Colon (tissue), 2 donors: ENCODE results near the gene SLC5A1.
"Not testable (repeated sequence)": the region's sequence is repeated elsewhere in the genome, so short reads cannot be mapped to it uniquely, and the experiment has no call there.

Experiments used
- FAIRE-seq: peaks from 2 replicates; lab custom pipeline; 2012; peaks lifted over from hg19 to GRCh38; lab: Jason Lieb, UNC
- donor health status: control.
- donor health status: control.

The SLC5A1 gene

DNA sequence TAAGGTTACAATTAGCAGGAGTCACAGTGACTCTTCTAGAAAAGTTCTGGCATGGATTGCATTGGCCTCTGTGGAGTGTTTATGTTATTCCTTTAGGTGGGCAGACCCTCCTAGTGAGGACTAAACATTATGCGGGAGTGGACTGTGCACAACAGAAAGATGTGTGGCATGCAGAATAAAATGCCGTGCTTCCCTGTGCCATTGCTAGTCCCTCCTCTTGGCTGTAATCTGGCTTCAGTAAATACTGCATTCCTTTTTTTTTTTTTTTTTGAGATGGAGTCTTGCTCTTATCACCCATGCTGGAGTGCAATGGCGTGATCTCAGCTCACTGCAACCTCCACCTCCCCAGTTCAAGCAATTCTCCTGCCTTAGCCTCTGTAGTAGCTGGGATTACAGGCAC lies 45.0 kb downstream of the SLC5A1 start:
- FAIRE-seq = no peak

DNA sequence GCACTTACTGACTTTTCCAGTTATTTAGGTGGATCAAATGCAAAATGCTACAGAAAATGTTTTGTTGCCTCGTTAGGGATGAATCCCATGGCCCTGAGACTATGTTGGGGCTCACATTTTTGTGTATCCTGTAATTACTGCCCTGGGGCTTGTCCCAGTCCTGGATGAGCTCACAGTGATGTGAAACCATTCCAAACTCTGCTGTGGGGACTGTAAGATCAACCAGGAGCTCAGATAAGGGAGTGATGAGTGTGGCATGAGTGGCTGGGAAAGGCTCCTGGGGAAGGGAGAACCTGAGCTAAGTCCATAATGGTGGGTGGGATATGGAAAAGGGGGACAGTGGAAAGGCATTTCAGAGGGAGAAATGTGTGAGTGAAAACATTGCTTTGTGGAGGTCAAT lies 54.0 kb downstream of the SLC5A1 start:
- FAIRE-seq = no peak

DNA sequence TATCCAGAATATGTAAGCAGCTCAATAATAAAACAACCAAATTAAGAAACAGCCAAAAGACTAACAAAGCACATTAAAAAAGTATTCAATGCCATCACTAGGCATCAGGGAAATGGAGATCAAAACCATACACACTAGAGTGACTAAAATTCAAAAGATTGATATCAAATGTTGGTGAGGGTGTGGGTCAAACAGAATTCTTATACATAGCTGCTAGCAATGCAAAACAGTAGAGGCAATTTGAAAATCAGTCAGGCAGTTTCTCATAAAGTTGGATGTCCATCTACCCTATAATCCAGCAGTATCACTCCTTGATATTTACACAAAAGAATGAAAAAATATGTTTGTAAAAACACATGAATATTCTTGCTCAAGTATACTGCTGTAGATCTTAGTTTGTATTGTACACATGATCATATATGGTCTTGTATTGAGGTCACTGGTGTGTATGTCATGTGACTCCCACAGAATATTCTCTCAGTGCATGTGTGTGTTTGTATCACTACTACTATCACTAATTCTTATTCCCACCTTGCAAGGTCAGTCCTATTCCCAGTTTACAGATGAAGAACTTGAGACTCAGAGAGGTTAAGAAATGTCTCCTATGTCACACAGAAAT lies 54.9 kb downstream of the SLC5A1 start:
- FAIRE-seq = no peak

DNA sequence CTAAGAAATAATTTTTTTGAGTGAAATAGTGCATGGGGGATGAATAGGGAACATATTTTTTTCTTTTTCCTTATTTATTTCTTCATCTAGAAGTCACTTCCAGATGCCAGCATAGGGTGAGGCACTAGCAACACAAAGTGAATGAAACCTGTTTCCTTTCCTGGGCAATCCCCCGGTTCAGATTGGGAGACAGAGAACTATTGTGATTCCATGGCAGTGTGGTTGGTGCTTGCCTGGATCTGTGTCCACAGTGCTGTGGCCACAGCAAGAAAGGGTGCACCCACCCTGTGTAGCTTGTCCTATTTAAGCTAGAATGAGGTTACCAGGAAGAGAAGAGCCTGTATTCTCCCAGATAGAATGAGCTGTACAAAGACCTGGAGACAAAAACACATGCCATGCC lies 57.6 kb downstream of the SLC5A1 start:
- no peak for FAIRE-seq

GRCh38 chr22:32103658-32104315 lies 60.7 kb downstream of the SLC5A1 start:
- FAIRE-seq = no peak

GRCh38 chr22:32106930-32107329 lies 63.9 kb downstream of the SLC5A1 start:
- no peak for FAIRE-seq

GRCh38 chr22:32112380-32112779 lies 69.3 kb downstream of the SLC5A1 start:
- no peak for FAIRE-seq

DNA sequence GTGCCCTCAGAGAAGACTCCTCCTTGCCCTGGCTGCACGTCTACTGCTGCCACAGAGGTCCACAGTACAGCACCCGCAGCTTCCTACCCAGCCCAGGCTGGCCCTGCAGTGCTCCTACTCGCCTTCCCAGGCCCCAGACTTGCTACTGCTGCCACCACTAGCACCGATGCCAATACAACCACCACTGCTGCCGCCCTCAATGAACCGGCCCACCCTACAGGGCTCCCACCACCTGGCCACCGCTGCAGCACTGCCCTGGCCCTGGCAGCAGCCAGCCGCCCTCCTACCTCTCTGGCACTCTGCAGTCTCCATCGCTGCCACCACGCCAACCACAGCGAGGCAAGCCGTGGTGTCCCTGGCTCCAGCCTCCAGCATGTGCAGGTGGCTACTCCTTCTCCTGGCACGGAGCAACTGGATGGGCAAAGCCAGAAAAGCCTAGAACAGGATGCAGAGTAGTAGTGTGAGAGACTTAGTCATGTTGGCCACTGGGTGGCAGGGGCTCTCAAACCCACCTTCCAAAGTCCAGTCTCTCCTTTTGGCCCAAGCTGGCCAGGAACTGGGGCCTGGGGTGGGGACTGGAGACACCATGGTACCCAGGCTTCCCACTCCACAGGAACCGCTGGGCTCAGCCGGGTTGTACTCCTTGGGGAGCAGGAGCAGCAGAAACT lies 76.6 kb downstream of the SLC5A1 start:
- no peak for FAIRE-seq

- FAIRE-seq = no peak
Observed at GRCh38 chr22:32120603-32121002, 77.5 kb downstream of the SLC5A1 start.

- no peak for FAIRE-seq
Observed at GRCh38 chr22:32122899-32123298, 79.8 kb downstream of the SLC5A1 start.

GRCh38 chr22:32123657-32124056 lies 80.6 kb downstream of the SLC5A1 start:
- no peak for FAIRE-seq

GRCh38 chr22:32127904-32128303 lies 84.8 kb downstream of the SLC5A1 start:
- no peak for FAIRE-seq

- FAIRE-seq = no peak
Observed at GRCh38 chr22:32130464-32130863, 87.4 kb downstream of the SLC5A1 start.

DNA sequence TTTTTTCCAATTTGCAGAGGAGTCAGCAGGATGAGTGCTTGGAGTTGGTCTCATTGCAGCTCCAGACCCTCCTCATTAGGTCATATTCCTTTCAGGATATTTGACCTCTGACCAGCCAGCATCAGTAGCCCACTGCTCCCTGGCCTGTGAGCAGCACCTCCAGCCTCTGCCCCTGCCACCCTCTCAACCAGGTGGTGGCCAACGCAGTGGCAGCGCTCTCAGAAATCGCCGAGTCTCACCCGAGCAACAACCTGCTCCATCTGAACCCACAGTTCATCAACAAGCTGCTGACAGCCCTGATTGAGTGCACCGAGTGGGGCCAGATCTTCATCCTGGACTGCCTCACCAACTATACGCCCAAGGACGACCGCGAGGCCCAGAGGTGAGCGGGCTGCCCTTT lies 89.1 kb downstream of the SLC5A1 start:
- no peak for FAIRE-seq

GRCh38 chr22:32132783-32133182 lies 89.7 kb downstream of the SLC5A1 start:
- no peak for FAIRE-seq

DNA sequence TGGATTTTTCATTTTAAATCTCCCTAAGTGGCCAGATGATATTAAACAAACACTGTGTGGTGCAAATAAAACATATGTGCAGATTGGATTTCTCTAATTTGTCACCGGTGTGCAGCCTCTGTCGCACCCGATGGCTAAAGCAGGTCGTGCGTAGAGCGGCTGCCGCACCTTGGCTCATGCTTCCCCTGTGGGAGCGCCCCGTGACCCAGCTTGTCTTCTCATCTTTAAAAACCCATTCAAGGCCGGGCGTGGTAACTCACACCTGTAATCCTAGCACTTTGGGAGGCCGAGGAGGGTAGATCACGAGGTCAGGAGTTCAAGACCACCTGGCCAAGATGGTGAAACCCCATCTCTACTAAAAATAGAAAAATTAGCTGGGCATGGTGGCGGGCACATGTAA lies 91.7 kb downstream of the SLC5A1 start:
- FAIRE-seq = not testable (repeated sequence)

DNA sequence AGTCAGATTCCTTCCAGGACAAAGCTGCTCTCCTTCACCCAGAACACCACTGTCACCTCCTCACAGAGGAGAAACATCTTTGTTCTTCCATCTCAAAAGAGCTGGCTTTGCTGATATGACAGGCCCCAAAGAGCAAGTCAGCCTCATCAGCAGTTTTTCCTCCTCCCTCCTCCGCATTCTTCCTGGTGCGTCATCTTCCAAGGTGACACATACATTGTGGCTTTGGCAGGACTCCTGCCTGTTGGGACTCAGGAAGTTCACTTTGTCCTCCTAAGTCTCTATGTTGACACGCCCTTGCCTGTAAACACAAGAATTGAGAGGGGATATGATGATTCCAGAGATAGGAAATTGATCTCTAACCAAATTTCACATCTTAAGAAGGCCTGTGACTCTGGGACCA lies 92.9 kb downstream of the SLC5A1 start:
- FAIRE-seq = not testable (repeated sequence)

- FAIRE-seq = not testable (repeated sequence)
Observed at GRCh38 chr22:32136881-32137280, 93.8 kb downstream of the SLC5A1 start.

- FAIRE-seq = peak; percentile 71
Observed at GRCh38 chr22:32137731-32138324, 94.8 kb downstream of the SLC5A1 start.

DNA sequence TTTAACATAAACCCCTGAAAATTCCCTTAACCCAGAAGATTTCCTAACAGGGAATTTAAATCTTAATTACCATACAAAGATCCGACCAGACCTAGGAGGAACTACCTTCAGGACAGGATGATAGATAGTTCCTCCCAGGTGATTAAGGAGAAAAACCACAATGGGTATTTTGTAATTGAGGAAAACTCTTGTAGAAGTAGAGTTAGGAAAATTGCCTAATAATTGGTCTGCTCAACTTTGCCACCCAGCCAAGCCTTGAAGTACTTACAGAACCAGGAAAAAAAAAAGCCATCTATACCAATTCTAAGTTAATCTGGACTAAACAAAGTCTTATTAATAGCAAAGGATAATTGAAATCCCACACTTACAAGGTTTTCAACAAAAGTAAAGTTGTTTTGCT lies 95.5 kb downstream of the SLC5A1 start:
- FAIRE-seq = not testable (repeated sequence)

DNA sequence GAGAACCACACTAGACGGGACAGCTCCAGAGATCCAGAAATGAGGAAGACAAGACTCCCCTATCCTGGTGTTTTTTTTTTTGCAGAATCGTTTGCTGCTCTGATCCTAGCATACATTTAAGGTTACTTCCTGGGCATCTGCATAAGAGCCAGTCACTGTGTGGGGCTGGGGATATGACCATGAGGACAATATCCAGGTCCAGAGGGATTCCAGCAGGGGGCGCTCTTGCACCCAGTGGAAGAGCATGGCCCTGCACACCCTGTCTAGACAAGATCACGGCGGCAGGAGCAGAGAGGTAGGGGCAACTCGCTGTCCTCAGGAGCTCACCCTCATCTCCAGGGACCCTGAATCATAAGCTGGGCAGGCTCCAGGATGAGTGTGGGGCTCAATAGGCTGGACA lies 97.6 kb downstream of the SLC5A1 start:
- not testable (repeated sequence) for FAIRE-seq

DNA sequence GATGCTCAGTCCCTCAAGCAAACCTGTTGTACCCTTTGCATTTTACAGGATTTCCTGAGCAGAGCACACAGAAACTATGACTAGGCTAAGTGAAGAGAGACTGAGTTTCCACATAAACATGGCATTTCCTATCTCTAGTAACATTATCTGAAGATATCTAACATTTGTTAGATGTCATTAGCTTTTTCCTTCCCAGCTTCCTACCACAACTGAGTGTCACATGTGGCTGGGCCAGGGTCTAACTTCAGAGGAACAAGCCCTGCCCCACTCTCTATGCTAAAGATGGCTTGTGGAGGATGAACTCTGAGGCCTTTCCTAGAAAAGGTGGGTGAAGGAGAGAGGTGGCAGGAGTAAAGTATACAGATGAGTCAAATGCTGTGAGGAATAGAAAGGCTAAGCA lies 99.5 kb downstream of the SLC5A1 start:
- no peak for FAIRE-seq
